HepG2 (cell line): Measurements from ENCODE around the gene NAA25. TPM values are rescaled to one million over a fixed set of nuclear protein-coding genes. Genes with fewer than 3 reads are reported as not detected.
A peak's percentile ranks its signal among the peaks of the same experiment; 100 is the strongest.

Experiments used
- BHLHE40 ChIP-seq: IDR thresholded peaks from 2 replicates; pipeline ENCODE4 v1.6.1; 2011; ENCODE audit warnings: low read length, improper control_type of control experiment
- BRD4 ChIP-seq: sonication (generic); formaldehyde crosslinking; IDR thresholded peaks from 2 replicates; pipeline ENCODE4 v1.4.0; 2020; ENCODE audit warnings: missing genetic modification reagents
- HNRNPK ChIP-seq: fragments of 200-400 bp; formaldehyde crosslinking; IDR thresholded peaks from 2 replicates; pipeline ENCODE4 v1.6.1; 2018; ENCODE audit warnings: low read length, low read depth, moderate library complexity, mild to moderate bottlenecking; ENCODE audit not compliant: poor library complexity, severe bottlenecking
- KAT2B ChIP-seq: fragments of 150-350 bp; IDR thresholded peaks from 2 replicates; pipeline ENCODE4 v1.6.1; 2014; ENCODE audit warnings: low read depth, low read length, borderline replicate concordance
- KDM3A ChIP-seq: IDR thresholded peaks from 2 replicates; pipeline ENCODE4 v1.6.1; 2018; ENCODE audit warnings: low read depth, missing compliant biosample characterization
- MIER3 ChIP-seq: IDR thresholded peaks from 2 replicates; pipeline ENCODE4 v1.6.1; 2016; ENCODE audit warnings: missing compliant biosample characterization, borderline replicate concordance
- NFIC ChIP-seq: IDR thresholded peaks from 2 replicates; pipeline ENCODE4 v1.6.1; 2012; ENCODE audit warnings: mild to moderate bottlenecking, low read length, inconsistent platforms
- RFXAP ChIP-seq: sonication (generic); formaldehyde crosslinking; IDR thresholded peaks from 2 replicates; pipeline ENCODE4 v1.4.0; 2020; ENCODE audit warnings: missing genetic modification reagents, borderline replicate concordance
- SAP130 ChIP-seq: IDR thresholded peaks from 2 replicates; pipeline ENCODE4 v1.6.1; 2016; ENCODE audit warnings: low read depth
- SP2 ChIP-seq: sonication (generic); formaldehyde crosslinking; IDR thresholded peaks from 2 replicates; pipeline ENCODE4 v1.5.1; 2020; ENCODE audit warnings: mild to moderate bottlenecking, missing genetic modification reagents
- SP5 ChIP-seq: IDR thresholded peaks from 2 replicates; pipeline ENCODE4 v1.6.1; 2016; ENCODE audit warnings: low read depth, borderline replicate concordance
- TARDBP ChIP-seq: sonication (generic); formaldehyde crosslinking; IDR thresholded peaks from 2 replicates; pipeline ENCODE4 v1.8.0; 2022; ENCODE audit warnings: mild to moderate bottlenecking, missing genetic modification reagents
- THAP7 ChIP-seq: sonication (generic); formaldehyde crosslinking; IDR thresholded peaks from 2 replicates; pipeline ENCODE4 v1.8.1; 2023; ENCODE audit warnings: mild to moderate bottlenecking, missing genetic modification reagents
- ZBTB2 ChIP-seq: sonication (generic); formaldehyde crosslinking; IDR thresholded peaks from 2 replicates; pipeline ENCODE4 v1.8.0; 2022; ENCODE audit warnings: low read depth, missing genetic modification reagents
- ZNF263 ChIP-seq: sonication (generic); formaldehyde crosslinking; IDR thresholded peaks from 2 replicates; pipeline ENCODE4 v1.4.0; 2020; ENCODE audit warnings: missing genetic modification reagents
- ZNF543 ChIP-seq: sonication (generic); formaldehyde crosslinking; IDR thresholded peaks from 2 replicates; pipeline ENCODE4 v1.4.0; 2020; ENCODE audit warnings: mild to moderate bottlenecking, missing genetic modification reagents
- ZNF737 ChIP-seq: sonication (generic); formaldehyde crosslinking; IDR thresholded peaks from 2 replicates; pipeline ENCODE4 v1.5.0; 2020; ENCODE audit warnings: missing genetic modification reagents, mild to moderate bottlenecking, borderline replicate concordance
- ZSCAN29 ChIP-seq: sonication (generic); formaldehyde crosslinking; conservative IDR thresholded peaks from 2 replicates; pipeline ENCODE4 v1.4.0; 2020; ENCODE audit warnings: mild to moderate bottlenecking, missing genetic modification reagents
- polyA plus RNA-seq, 8 experiments: library from polyadenylated mRNA; depleted of rRNA in 3 of 8; stranded (reverse) in 7 of 8; unstranded in 1 of 8; fragments of >200 nt; fragmentation: Illumina TruSeq in 4 of 8; extraction: Trizol in 4 of 8; gene quantifications; 2 replicates each; pipeline versions ENCODE4 v1.2.1 to v1.2.3, GENCODE V29; 2011 to 2016; ENCODE audit warnings: low read depth in 4 of 8, missing spikeins in 1 of 8, mixed read lengths in 1 of 8; ENCODE audit not compliant: insufficient read depth in 1 of 8
- total RNA-seq, 5 experiments: library from RNA; depleted of rRNA; stranded (reverse); fragments of >200 nt; fragmentation: Illumina TruSeq; extraction: Trizol; gene quantifications; 2 replicates each; pipeline ENCODE4 v1.2.3, GENCODE V29; 2016; ENCODE audit warnings: low read depth in 1 of 5
- TF ChIP-seq, protein P1 (sequence below): IDR thresholded peaks from 2 replicates; pipeline ENCODE4 v1.6.1; 2016; ENCODE audit warnings: low read depth, borderline replicate concordance
- TF ChIP-seq, protein P2 (sequence below): sonication (generic); formaldehyde crosslinking; IDR thresholded peaks from 2 replicates; pipeline ENCODE4 v1.5.1; 2020; ENCODE audit warnings: missing genetic modification reagents, mild to moderate bottlenecking, borderline replicate concordance
- TF ChIP-seq, protein P3 (sequence below): sonication (generic); formaldehyde crosslinking; conservative IDR thresholded peaks from 2 replicates; pipeline ENCODE4 v1.4.0; 2020; ENCODE audit warnings: missing genetic modification reagents
- TF ChIP-seq, protein P4 (sequence below): sonication (generic); formaldehyde crosslinking; IDR thresholded peaks from 2 replicates; pipeline ENCODE4 v1.4.0; 2020; ENCODE audit warnings: missing genetic modification reagents, low read depth, mild to moderate bottlenecking, borderline replicate concordance
- TF ChIP-seq, protein P5 (sequence below): sonication (generic); formaldehyde crosslinking; IDR thresholded peaks from 2 replicates; pipeline ENCODE4 v1.5.0; 2020; ENCODE audit warnings: missing genetic modification reagents

The NAA25 gene
- total and polyA plus RNA-seq, 2 of the 13 experiments (the other 11 are each of a cell fraction or from before 2014, with no cell fraction given), result 11.4 to 32.0 TPM

DNA sequence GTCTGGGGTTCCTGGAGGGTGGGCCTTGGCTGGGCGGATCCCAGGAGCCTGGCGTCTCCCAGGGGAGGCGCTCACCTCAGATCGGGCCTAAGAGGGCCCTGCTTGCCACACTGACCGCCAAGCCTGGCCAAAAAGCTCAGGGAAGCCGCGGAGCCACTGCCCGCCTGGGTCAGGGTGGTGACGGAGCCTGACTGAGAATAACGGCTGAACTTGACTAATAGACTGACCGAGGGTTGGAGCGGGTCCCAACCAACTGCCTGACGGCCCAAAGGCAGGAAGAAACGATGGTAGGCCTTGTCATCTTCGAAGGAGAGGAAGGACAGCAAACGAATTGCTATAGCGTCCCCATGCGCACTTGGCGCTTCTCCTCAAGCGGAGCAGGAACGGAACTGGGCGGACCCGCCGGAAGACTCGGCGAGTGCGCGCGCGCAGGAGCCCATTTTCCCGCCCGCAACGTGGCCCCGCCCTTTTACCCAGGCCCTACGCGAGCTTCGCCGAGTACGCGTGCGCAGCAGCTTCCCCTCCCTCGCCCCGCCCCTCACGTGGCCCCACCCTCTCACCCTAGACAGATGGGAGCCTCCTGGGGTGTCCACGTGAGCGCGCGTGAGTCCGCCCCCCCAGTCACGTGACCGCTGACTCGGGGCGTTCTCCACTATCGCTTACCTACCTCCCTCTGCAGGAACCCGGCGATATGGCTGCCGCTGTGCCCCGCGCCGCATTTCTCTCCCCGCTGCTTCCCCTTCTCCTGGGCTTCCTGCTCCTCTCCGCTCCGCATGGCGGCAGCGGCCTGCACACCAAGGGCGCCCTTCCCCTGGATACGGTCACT is 95.6 kb downstream of the NAA25 start, which contains the start of the genes ERP29 and TMEM116 (continued):
- no peak for TF ChIP-seq HNRNPK
- TF ChIP-seq SAP130 (CRISPR knock-in tag), result peak; percentile 88
- peak; percentile 46; the same call in 1 of the 2 replicates for TF ChIP-seq ZNF543 (CRISPR knock-in tag)
- TF ChIP-seq BRD4 (CRISPR knock-in tag), result peak; percentile 57
- peak; percentile 61 for TF ChIP-seq TARDBP (CRISPR knock-in tag)
- TF ChIP-seq KDM3A (CRISPR knock-in tag), result no peak
- no peak for TF ChIP-seq NFIC
- TF ChIP-seq, protein P1, sequence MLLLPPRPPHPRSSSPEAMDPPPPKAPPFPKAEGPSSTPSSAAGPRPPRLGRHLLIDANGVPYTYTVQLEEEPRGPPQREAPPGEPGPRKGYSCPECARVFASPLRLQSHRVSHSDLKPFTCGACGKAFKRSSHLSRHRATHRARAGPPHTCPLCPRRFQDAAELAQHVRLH (CRISPR knock-in tag), result peak; percentile 78
- no peak; the same call in 1 of the 2 replicates for TF ChIP-seq THAP7 (CRISPR knock-in tag)
- TF ChIP-seq BHLHE40, result peak; percentile 100
- TF ChIP-seq, protein P2, sequence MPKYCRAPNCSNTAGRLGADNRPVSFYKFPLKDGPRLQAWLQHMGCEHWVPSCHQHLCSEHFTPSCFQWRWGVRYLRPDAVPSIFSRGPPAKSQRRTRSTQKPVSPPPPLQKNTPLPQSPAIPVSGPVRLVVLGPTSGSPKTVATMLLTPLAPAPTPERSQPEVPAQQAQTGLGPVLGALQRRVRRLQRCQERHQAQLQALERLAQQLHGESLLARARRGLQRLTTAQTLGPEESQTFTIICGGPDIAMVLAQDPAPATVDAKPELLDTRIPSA, result no peak; the same call in 1 of the 2 replicates
- TF ChIP-seq ZSCAN29 (CRISPR knock-in tag), result peak; percentile 67; the same call in 1 of the 2 replicates
- peak; percentile 31 for TF ChIP-seq ZBTB2 (CRISPR knock-in tag)
- 0 out of 2 replicates have a peak, but pooled peaks have one; percentile 21 for TF ChIP-seq MIER3 (CRISPR knock-in tag)
- no peak for TF ChIP-seq KAT2B
- TF ChIP-seq SP5 (CRISPR knock-in tag), result peak; percentile 70; the same call in 1 of the 2 replicates
- 0 out of 2 replicates have a peak, but pooled peaks have one; percentile 82 for TF ChIP-seq ZNF737
- TF ChIP-seq, protein P3, sequence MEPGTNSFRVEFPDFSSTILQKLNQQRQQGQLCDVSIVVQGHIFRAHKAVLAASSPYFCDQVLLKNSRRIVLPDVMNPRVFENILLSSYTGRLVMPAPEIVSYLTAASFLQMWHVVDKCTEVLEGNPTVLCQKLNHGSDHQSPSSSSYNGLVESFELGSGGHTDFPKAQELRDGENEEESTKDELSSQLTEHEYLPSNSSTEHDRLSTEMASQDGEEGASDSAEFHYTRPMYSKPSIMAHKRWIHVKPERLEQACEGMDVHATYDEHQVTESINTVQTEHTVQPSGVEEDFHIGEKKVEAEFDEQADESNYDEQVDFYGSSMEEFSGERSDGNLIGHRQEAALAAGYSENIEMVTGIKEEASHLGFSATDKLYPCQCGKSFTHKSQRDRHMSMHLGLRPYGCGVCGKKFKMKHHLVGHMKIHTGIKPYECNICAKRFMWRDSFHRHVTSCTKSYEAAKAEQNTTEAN (CRISPR knock-in tag), result peak; percentile 69; the same call in 1 of the 2 replicates
- TF ChIP-seq, protein P4, sequence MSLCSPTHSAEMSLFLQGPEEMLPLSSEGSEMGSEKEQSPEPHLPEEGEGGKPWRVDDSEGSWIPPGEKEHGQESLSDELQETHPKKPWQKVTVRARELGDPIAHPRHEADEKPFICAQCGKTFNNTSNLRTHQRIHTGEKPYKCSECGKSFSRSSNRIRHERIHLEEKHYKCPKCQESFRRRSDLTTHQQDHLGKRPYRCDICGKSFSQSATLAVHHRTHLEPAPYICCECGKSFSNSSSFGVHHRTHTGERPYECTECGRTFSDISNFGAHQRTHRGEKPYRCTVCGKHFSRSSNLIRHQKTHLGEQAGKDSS (CRISPR knock-in tag), result peak; percentile 41; the same call in 1 of the 2 replicates
- peak; percentile 51; the same call in 1 of the 2 replicates for TF ChIP-seq RFXAP (CRISPR knock-in tag)
- TF ChIP-seq ZNF263 (CRISPR knock-in tag), result 0 out of 2 replicates have a peak, but pooled peaks have one; percentile 27
- peak; percentile 52 for TF ChIP-seq SP2 (CRISPR knock-in tag)
- TF ChIP-seq, protein P5, sequence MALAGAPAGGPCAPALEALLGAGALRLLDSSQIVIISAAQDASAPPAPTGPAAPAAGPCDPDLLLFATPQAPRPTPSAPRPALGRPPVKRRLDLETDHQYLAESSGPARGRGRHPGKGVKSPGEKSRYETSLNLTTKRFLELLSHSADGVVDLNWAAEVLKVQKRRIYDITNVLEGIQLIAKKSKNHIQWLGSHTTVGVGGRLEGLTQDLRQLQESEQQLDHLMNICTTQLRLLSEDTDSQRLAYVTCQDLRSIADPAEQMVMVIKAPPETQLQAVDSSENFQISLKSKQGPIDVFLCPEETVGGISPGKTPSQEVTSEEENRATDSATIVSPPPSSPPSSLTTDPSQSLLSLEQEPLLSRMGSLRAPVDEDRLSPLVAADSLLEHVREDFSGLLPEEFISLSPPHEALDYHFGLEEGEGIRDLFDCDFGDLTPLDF, result peak; percentile 99
